ENCODE measurements around the gene ZNF423.

The ZNF423 gene

DNA sequence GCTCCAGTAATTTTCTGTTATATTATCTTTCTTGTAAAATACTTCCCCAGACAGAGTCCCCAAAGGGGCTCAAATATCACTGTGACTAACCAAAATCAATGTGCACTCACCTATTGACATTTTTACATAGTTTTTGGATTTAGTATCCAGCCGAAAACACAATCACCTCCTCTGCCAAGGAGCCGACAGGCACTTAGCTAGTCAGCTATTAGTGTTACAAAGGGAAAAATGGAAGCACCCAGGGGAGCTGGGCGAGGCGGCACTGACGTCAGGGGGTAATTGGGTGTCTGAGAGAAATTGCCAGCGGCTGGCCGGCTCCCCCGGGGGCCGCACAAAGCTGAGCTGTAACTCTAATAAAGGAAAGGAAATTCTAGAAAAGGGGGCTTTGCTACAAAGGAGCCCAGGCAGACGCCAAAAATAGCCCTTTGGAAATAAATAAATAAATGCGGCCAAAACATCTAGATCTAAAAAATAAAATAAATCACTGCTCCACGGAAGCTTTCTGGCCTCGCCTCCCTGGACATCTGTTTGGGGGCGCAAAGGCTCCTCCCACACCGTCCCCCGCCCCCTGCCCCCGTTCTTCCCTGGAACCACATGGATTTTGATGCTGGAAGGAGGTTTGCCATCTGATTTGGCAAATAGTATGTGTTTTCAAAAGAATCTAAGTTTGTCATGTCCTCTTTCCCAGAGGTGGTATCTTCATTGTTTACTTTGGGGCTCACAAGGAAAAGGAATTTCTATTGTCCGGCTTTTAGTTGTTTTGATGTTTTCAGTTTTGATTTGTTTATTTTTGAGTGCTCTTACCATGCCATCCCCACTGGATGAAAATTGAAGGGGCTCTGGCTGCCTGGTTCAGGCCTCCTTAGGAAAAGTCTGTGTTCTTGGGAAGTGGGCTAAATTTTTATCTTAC is 156.7 kb downstream of the ZNF423 start:
- TF ChIP-seq, protein P1, sequence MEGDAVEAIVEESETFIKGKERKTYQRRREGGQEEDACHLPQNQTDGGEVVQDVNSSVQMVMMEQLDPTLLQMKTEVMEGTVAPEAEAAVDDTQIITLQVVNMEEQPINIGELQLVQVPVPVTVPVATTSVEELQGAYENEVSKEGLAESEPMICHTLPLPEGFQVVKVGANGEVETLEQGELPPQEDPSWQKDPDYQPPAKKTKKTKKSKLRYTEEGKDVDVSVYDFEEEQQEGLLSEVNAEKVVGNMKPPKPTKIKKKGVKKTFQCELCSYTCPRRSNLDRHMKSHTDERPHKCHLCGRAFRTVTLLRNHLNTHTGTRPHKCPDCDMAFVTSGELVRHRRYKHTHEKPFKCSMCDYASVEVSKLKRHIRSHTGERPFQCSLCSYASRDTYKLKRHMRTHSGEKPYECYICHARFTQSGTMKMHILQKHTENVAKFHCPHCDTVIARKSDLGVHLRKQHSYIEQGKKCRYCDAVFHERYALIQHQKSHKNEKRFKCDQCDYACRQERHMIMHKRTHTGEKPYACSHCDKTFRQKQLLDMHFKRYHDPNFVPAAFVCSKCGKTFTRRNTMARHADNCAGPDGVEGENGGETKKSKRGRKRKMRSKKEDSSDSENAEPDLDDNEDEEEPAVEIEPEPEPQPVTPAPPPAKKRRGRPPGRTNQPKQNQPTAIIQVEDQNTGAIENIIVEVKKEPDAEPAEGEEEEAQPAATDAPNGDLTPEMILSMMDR (IDR thresholded peaks at IDR 0.05; ENCODE audit: insufficient read depth, low read depth, low read length, missing control alignments): no peak
- DNase-seq (ENCODE audit: low read depth): no peak
- no peak overlapping the region for H3K4me3 ChIP-seq (ENCODE audit: low read depth, low read length)

DNA sequence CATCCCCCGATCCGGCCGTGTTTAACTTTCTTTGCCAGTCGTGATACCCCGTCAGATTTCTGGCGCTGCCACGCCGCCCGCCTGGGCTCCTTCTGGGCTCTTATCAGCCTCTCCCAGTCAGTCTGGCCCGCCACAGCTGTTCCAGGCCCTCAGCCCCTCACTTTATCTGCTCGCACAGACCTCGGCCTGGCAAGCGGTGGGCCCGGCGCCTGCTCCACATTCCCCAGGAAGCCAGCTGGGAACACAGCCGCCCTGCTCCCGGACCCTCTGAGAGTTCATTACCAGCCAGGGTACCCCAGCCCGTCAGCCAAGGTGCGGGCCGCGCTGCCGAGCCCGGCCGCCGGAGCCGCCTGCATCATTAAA is 157.5 kb downstream of the ZNF423 start:
- H3K4me3 ChIP-seq (ENCODE audit: low read depth, low read length): no peak overlapping the region
- DNase-seq (ENCODE audit: low read depth): no peak
- TF ChIP-seq, protein P1 (IDR thresholded peaks at IDR 0.05; ENCODE audit: insufficient read depth, low read depth, low read length, missing control alignments): no peak

DNA sequence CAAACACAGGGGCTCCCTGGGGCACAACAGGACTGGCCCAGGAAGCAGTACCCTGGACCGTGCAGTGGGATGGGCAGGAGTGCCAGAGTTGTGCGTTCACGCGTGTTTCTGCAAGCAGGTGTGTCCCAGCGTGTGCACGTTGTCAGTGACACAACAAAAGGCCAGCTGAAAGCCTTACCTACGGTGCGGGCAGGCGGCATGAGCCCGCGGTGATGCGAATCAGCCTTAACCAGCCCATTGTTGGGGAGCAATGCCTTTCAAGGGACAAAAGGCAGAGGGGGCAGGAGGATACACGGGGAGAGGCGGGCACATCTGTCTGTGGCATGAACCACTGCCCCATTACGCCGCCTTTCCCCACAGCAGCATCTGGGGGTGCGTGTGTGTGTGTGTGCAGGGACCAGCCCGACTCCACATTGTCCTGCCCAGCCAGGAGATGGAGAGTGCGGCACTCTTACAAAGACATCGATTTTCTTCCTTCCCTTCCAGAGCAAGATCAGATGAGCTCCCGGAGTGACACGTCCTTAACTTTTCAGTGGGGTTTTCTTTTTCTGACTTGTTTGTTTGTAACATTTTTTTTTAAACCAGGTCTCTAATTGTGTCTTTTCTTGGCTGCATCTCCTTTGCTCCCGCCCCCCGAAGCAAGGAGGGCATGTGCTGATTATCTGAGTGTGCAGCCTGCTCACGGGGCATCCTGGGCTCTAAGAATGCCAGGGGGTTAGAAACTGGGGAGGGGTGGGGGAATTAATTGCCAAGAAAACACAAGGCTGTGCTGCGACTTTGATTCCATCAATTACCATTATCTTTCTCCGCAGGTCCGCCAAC is 158.1 kb downstream of the ZNF423 start:
- TF ChIP-seq, protein P1 (IDR thresholded peaks at IDR 0.05; ENCODE audit: insufficient read depth, low read depth, low read length, missing control alignments): no peak
- H3K4me3 ChIP-seq (ENCODE audit: low read depth, low read length): no peak overlapping the region
- no peak for DNase-seq (ENCODE audit: low read depth)

DNA sequence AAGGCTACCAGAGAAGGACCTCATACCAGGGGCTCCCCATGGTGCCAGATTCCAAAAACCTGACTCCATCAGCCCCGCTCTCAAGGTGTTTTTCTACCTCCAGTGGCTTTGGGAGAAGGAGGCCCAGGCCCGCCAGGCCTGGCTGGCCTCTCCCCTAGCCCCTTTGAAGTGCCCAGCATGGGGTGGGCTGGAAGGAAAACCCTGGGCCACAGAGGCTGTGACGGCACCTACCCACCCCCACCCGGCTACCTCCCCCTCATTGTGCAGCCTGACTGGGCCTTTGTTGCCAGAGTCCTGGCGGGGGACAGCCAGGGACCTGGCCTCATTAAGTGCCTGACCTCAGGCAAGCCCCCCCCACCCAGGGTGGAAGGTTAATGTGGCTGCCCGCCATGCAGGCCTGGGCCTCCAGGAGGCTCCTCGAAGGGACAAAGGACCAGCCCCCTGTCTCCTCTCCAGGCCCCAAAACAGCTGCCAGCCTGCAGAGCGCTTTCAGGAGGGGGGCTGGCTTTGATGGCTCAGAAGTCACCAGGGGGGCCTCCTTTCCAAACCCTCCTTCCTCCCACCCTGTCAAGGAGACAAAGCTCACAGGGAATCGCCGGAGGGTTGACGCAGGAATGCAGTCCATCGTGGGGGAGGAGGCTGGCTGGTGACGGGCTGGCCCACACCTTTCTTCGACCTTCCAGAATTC is 159.4 kb downstream of the ZNF423 start:
- no peak overlapping the region for H3K4me3 ChIP-seq (ENCODE audit: low read depth, low read length)
- no peak for DNase-seq (ENCODE audit: low read depth)
- TF ChIP-seq, protein P1 (IDR thresholded peaks at IDR 0.05; ENCODE audit: insufficient read depth, low read depth, low read length, missing control alignments): no peak

DNA sequence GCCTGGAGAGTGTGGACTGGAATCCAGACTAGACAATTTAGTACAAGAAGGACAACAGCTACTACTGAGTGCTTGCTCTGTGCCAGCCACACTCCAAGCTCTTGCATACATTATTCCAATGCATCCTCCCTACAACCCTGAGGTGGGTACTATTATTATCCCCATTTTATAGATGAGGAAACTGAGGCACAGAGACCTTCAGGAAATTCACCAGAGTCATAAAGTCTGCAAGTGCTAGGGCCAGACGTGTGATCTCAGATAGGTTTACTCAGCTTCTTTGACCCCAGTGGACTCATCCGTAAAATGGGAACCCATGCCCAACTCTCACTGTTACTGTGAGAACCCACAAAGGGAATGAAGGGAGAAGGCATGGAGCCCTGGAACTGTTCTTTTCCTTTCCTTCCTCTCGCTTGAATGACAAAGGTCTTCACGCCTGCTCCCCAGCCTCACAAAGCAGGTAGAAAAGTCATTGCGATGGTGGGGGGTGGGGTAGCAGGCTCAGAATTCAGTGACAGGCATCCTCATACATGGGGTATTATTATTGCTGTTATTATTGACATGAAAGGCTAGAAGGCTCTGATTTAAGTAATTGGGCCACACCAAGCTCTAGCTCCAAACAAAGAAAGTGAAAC is 160.0 kb downstream of the ZNF423 start:
- DNase-seq (ENCODE audit: low read depth): no peak
- TF ChIP-seq, protein P1 (IDR thresholded peaks at IDR 0.05; ENCODE audit: insufficient read depth, low read depth, low read length, missing control alignments): no peak
- H3K4me3 ChIP-seq (ENCODE audit: low read depth, low read length): no peak overlapping the region

DNA sequence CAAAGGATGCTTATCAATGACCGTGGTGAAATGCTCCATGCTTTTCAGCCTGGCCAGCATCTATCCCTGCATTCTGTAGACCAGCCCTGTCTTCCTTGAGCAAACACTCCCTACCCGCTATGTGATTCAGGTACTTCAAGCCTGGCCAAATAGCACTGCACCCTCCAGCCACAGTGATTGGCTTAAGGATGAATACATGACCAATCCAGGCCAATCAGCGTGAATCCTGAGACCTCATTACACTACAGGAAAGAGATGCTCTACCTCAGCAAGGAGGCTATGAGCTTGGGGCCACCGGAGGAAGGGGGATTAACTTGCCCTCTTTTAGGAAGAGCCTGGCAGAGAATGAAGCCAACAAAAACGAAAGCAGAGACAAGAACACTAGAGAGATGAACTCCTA is 162.5 kb downstream of the ZNF423 start:
- H3K4me3 ChIP-seq (ENCODE audit: low read depth, low read length): no peak overlapping the region
- DNase-seq (ENCODE audit: low read depth): no peak
- TF ChIP-seq, protein P1 (IDR thresholded peaks at IDR 0.05; ENCODE audit: insufficient read depth, low read depth, low read length, missing control alignments): no peak
